ENCODE measurements around the gene DIAPH3. TPM values are rescaled to one million over a fixed set of nuclear protein-coding genes. Genes with fewer than 3 reads are reported as not detected.

The DIAPH3 gene
- polyA plus RNA-seq, 1 donor from 2014 or later: 0.37 TPM

DNA sequence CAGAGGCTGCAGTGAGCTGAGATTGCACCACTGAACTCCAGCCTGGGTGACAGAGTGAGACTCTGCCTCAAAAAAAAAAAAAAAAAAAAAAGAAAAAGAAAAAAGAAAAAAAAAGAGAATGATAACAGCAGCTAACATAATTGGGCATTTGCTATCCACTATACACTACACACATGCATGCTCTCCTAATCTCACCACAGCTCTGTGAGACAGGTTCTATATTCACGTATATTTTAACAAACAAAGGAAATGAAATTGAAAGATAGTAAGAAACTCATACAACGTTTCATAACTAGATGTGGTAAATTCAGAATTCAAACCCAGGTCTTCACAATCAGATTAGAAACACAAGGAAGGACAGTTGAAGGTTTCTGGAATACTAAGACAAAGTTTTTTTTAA, 265.7 kb downstream of the DIAPH3 start:
- Histone ChIP-seq H3F3A (ENCODE audit: insufficient read depth, low read length, poor library complexity, severe bottlenecking) (no peaks in the 10 kb centered on the region), H3K27ac (ENCODE audit: low read length) (no peak overlapping the region), H3K79me2 (replicated peaks; ENCODE audit: insufficient read depth, low read length) (no peaks in the 10 kb centered on the region), H2AFZ (ENCODE audit: low read depth, low read length) (no peak overlapping the region), H3K4me2 (ENCODE audit: low read length) (no peak overlapping the region), H3K9ac (ENCODE audit: low read length) (no peak overlapping the region), H3K4me3 (ENCODE audit: low read length) (no peak overlapping the region), H3K36me3 (ENCODE audit: insufficient read depth, low read length) (no peaks in the 10 kb centered on the region), H3K27me3 (ENCODE audit: insufficient read depth, low read depth, low read length) (no peaks in the 10 kb centered on the region), H4K20me1 (ENCODE audit: insufficient read depth) (no peaks in the 10 kb centered on the region), H3K9me2 (ENCODE audit: insufficient read depth, low read length) (no peaks in the 10 kb centered on the region), H3K9me3 (ENCODE audit: low read length) (no peaks in the 10 kb centered on the region)
- TF ChIP-seq REST (IDR thresholded peaks at IDR 0.05; ENCODE audit: borderline replicate concordance): no peak
- no peak for TF ChIP-seq RAD21 (conservative IDR thresholded peaks at IDR 0.05)
- TF ChIP-seq EP300 (conservative IDR thresholded peaks at IDR 0.05; ENCODE audit: poor library complexity, severe bottlenecking): no peak
- no peak for TF ChIP-seq EZH2 (IDR thresholded peaks at IDR 0.05; ENCODE audit: borderline replicate concordance, insufficient read depth, low read length, poor library complexity, severe bottlenecking)
- TF ChIP-seq POLR2AphosphoS5 (IDR thresholded peaks at IDR 0.05): no peak
- TF ChIP-seq, protein P1, sequence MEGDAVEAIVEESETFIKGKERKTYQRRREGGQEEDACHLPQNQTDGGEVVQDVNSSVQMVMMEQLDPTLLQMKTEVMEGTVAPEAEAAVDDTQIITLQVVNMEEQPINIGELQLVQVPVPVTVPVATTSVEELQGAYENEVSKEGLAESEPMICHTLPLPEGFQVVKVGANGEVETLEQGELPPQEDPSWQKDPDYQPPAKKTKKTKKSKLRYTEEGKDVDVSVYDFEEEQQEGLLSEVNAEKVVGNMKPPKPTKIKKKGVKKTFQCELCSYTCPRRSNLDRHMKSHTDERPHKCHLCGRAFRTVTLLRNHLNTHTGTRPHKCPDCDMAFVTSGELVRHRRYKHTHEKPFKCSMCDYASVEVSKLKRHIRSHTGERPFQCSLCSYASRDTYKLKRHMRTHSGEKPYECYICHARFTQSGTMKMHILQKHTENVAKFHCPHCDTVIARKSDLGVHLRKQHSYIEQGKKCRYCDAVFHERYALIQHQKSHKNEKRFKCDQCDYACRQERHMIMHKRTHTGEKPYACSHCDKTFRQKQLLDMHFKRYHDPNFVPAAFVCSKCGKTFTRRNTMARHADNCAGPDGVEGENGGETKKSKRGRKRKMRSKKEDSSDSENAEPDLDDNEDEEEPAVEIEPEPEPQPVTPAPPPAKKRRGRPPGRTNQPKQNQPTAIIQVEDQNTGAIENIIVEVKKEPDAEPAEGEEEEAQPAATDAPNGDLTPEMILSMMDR (IDR thresholded peaks at IDR 0.05; ENCODE audit: poor library complexity, severe bottlenecking): no peak
- no peak for TF ChIP-seq SMC3 (conservative IDR thresholded peaks at IDR 0.05; ENCODE audit: poor library complexity)
- no peak for TF ChIP-seq MXI1 (conservative IDR thresholded peaks at IDR 0.05; ENCODE audit: poor library complexity, severe bottlenecking)
- TF ChIP-seq TAF1 (IDR thresholded peaks at IDR 0.05; ENCODE audit: low read depth): no peak

GRCh38 chr13:59893266-59893665, 270.5 kb downstream of the DIAPH3 start:
- no peak overlapping the region for H3K27ac ChIP-seq (ENCODE audit: low read length)
- no peaks in the 10 kb centered on the region for H3K9me3 ChIP-seq (ENCODE audit: low read length)
- H3K36me3 ChIP-seq (ENCODE audit: insufficient read depth, low read length): no peaks in the 10 kb centered on the region
- H3K9ac ChIP-seq (ENCODE audit: low read length): no peak overlapping the region
- H2AFZ ChIP-seq (ENCODE audit: low read depth, low read length): no peak overlapping the region
- no peak overlapping the region for H3K4me3 ChIP-seq (ENCODE audit: low read length)
- H4K20me1 ChIP-seq (ENCODE audit: insufficient read depth): no peaks in the 10 kb centered on the region
- no peaks in the 10 kb centered on the region for H3F3A ChIP-seq (ENCODE audit: insufficient read depth, low read length, poor library complexity, severe bottlenecking)
- no peaks in the 10 kb centered on the region for H3K79me2 ChIP-seq (replicated peaks; ENCODE audit: insufficient read depth, low read length)
- H3K27me3 ChIP-seq (ENCODE audit: insufficient read depth, low read depth, low read length): no peaks in the 10 kb centered on the region
- H3K9me2 ChIP-seq (ENCODE audit: insufficient read depth, low read length): no peaks in the 10 kb centered on the region
- H3K4me2 ChIP-seq (ENCODE audit: low read length): no peak overlapping the region
- no peak for TF ChIP-seq POLR2AphosphoS5 (IDR thresholded peaks at IDR 0.05)
- TF ChIP-seq EP300 (conservative IDR thresholded peaks at IDR 0.05; ENCODE audit: poor library complexity, severe bottlenecking): no peak
- TF ChIP-seq EZH2 (IDR thresholded peaks at IDR 0.05; ENCODE audit: borderline replicate concordance, insufficient read depth, low read length, poor library complexity, severe bottlenecking): no peak
- TF ChIP-seq MXI1 (conservative IDR thresholded peaks at IDR 0.05; ENCODE audit: poor library complexity, severe bottlenecking): no peak
- TF ChIP-seq, protein P1 (IDR thresholded peaks at IDR 0.05; ENCODE audit: poor library complexity, severe bottlenecking): no peak
- TF ChIP-seq RAD21 (conservative IDR thresholded peaks at IDR 0.05): no peak
- TF ChIP-seq SMC3 (conservative IDR thresholded peaks at IDR 0.05; ENCODE audit: poor library complexity): no peak
- TF ChIP-seq REST (IDR thresholded peaks at IDR 0.05; ENCODE audit: borderline replicate concordance): no peak
- no peak for TF ChIP-seq TAF1 (IDR thresholded peaks at IDR 0.05; ENCODE audit: low read depth)
